OCI-LY3 (cell line): ENCODE results near the gene DNM3.

Experiments used
- H2AFZ ChIP-seq: fragments of 200-600, 300-600 bp; shearing (Covaris generic); 2 replicates; pipeline ENCODE4 v1.6.0; 2014; ENCODE audit warnings: antibody characterized with exemption, low read depth, low read length
- H3K27ac ChIP-seq: fragments of 200-600, 300-600 bp; sonication (generic); 2 replicates; pipeline ENCODE4 v1.5.1; 2014; ENCODE audit warnings: mild to moderate bottlenecking, low read length, moderate library complexity, mixed read lengths
- H3K27me3 ChIP-seq: fragments of 200-600, 300-600 bp; sonication (generic); 2 replicates; pipeline ENCODE4 v1.6.1; 2014; ENCODE audit warnings: low read depth, low read length, mixed read lengths
- H3K36me3 ChIP-seq: fragments of 200-600, 300-600 bp; sonication (generic); replicated peaks from 2 replicates; pipeline ENCODE3; 2014; ENCODE audit warnings: low read depth, low read length, mixed read lengths
- H3K4me1 ChIP-seq: fragments of 300-600, 200-600 bp; sonication (generic); 2 replicates; pipeline ENCODE4 v1.6.1; 2014; ENCODE audit warnings: low read length, mixed read lengths
- H3K4me2 ChIP-seq: fragments of 200-600, 300-600 bp; sonication (generic); 2 replicates; pipeline ENCODE4 v1.6.1; 2014; ENCODE audit warnings: low read length, mixed read lengths
- H3K4me3 ChIP-seq: fragments of 300-600, 200-600 bp; sonication (generic); 2 replicates; pipeline ENCODE4 v1.5.1; 2014; ENCODE audit warnings: antibody characterized with exemption, mild to moderate bottlenecking, low read length, moderate library complexity
- H3K79me2 ChIP-seq: fragments of 300-600, 200-600 bp; shearing (Covaris generic); 2 replicates; pipeline ENCODE4 v1.6.1; 2014; ENCODE audit warnings: mild to moderate bottlenecking, low read length, mixed read lengths
- H3K9ac ChIP-seq: fragments of 300-600, 200-600 bp; shearing (Covaris generic); 2 replicates; pipeline ENCODE4 v1.6.0; 2014; ENCODE audit warnings: mild to moderate bottlenecking, low read length, moderate library complexity
- H3K9me3 ChIP-seq: fragments of 200-600, 300-600 bp; shearing (Covaris generic); 2 replicates; pipeline ENCODE4 v1.6.1; 2014; ENCODE audit warnings: low read length, mixed read lengths; ENCODE audit not compliant: insufficient read depth
- H4K20me1 ChIP-seq: fragments of 200-600, 300-600 bp; sonication (generic); 2 replicates; pipeline ENCODE4 v1.6.1; 2016; ENCODE audit warnings: low read length, mixed read lengths; ENCODE audit not compliant: insufficient read depth
- EZH2phosphoT487 ChIP-seq: fragments of 200-600 bp; shearing (Covaris generic); IDR thresholded peaks from 2 replicates; pipeline ENCODE4 v1.6.1; 2018; ENCODE audit warnings: antibody characterized with exemption, mixed run types, low read depth
- TF ChIP-seq, protein P1 (sequence below): fragments of 200-600, 300-600 bp; sonication (generic); IDR thresholded peaks from 2 replicates; pipeline ENCODE4 v1.5.1; 2014; ENCODE audit warnings: antibody characterized with exemption, low read length, low read depth

Gene DNM3

GRCh38 chr1:172241540-172241939, 400.2 kb downstream of the DNM3 start:
- no peak for TF ChIP-seq EZH2phosphoT487
- TF ChIP-seq, protein P1, sequence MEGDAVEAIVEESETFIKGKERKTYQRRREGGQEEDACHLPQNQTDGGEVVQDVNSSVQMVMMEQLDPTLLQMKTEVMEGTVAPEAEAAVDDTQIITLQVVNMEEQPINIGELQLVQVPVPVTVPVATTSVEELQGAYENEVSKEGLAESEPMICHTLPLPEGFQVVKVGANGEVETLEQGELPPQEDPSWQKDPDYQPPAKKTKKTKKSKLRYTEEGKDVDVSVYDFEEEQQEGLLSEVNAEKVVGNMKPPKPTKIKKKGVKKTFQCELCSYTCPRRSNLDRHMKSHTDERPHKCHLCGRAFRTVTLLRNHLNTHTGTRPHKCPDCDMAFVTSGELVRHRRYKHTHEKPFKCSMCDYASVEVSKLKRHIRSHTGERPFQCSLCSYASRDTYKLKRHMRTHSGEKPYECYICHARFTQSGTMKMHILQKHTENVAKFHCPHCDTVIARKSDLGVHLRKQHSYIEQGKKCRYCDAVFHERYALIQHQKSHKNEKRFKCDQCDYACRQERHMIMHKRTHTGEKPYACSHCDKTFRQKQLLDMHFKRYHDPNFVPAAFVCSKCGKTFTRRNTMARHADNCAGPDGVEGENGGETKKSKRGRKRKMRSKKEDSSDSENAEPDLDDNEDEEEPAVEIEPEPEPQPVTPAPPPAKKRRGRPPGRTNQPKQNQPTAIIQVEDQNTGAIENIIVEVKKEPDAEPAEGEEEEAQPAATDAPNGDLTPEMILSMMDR = no peak
- Histone ChIP-seq H3K4me3 (no peak overlapping the region), H4K20me1 (no peaks in the 10 kb centered on the region), H3K9ac (no peak overlapping the region), H3K36me3 (no peaks in the 10 kb centered on the region), H3K4me2 (no peak overlapping the region), H3K27me3 (no peaks in the 10 kb centered on the region), H3K27ac (no peak overlapping the region), H3K4me1 (peaks cover 9% of the 10 kb centered on the region), H3K79me2 (no peaks in the 10 kb centered on the region), H3K9me3 (no peaks in the 10 kb centered on the region), H2AFZ (peak overlapping the region; percentile 51; the same call in 1 of the 2 replicates)

DNA sequence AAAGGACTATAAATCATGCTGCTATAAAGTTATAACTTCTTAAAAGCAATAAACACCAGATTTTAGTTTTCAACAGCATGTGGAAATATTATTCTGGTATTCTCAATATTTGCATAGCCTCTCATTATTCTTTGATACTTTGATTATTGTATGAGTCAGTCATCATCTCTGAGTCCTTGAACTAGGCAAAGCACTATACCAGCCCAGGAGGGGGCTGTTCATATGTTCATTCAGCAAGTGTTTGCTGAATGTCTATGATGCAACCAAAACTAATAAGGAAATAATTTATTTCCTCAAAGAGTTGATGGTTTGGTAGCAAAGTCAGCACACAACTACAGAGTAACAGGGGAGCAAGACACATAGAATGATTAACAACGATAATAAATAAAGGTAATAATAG, 403.6 kb downstream of the DNM3 start:
- H3K36me3 ChIP-seq = no peaks in the 10 kb centered on the region
- no peak overlapping the region for H3K4me2 ChIP-seq
- no peaks in the 10 kb centered on the region for H3K27me3 ChIP-seq
- no peak overlapping the region for H2AFZ ChIP-seq
- H3K9ac ChIP-seq = no peak overlapping the region
- peaks cover 9% of the 10 kb centered on the region for H3K4me1 ChIP-seq
- H4K20me1 ChIP-seq = no peaks in the 10 kb centered on the region
- TF ChIP-seq, protein P1 = no peak
- H3K4me3 ChIP-seq = no peak overlapping the region
- no peaks in the 10 kb centered on the region for H3K9me3 ChIP-seq
- H3K27ac ChIP-seq = no peak overlapping the region
- no peaks in the 10 kb centered on the region for H3K79me2 ChIP-seq

DNA sequence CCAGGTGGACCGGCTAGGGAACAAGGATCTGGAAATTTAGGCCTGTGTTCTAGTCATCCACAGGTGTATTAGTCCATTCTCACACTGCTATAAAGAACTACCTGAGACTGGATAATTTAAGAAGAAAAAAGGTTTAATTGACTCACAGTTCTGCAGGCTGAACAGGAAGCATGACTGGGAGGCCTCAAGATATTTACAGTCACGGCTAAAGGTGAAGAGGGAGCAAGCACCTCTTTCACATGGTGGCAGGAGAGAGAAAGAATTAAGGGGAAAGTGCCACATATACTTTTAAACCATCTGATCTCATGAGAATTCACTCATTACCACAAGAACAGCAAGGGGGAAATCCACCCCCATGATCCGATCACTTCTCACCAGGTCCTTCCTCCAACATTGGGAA, 404.5 kb downstream of the DNM3 start:
- Histone ChIP-seq H3K4me2 (no peak overlapping the region), H3K27me3 (no peaks in the 10 kb centered on the region), H4K20me1 (no peaks in the 10 kb centered on the region), H3K4me3 (no peak overlapping the region), H3K79me2 (no peaks in the 10 kb centered on the region), H3K4me1 (peaks cover 9% of the 10 kb centered on the region), H3K9me3 (no peaks in the 10 kb centered on the region), H2AFZ (no peak overlapping the region), H3K9ac (no peak overlapping the region), H3K27ac (no peak overlapping the region), H3K36me3 (no peaks in the 10 kb centered on the region)
- TF ChIP-seq, protein P1 = no peak
- no peak for TF ChIP-seq EZH2phosphoT487

DNA sequence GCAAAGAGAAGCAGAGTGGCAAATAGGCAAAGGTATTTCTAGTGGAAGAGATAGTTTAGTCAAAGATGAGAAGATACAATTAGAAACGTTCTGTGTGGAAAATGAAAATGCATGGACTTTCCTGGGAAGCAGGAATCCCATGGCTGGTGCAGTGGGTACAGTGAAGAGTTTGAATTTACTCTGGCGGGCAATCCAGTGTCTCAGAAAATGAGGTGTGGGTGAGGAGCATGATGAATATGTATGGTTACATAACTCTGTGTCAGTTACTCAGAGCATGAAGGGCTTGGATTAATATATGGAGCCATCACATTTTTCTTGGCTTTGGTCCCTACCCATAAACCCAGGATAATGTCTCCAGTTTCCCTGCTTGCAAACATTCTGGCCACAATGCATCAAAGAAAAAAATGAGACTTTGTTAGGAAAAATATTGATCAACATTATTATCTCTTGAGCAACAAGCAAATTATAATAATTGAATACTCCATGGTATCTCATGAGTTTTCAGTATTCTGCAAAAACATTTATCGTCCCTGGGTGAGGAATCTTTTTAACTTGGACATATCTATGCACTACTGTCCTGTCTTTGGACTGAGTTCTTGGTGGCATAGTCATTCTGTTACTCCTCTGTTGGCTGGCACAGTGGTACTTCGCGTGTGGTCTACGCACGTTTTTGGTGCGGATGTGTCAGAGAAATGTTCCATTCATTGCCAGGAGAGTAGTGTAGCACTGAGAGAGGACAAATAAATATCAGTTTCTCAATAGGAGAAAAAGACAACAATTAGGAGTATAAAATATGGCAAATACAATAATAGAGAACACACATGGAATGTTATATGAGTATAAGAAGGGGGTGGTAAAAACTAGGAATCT, 405.5 kb downstream of the DNM3 start:
- Histone ChIP-seq H4K20me1 (no peaks in the 10 kb centered on the region), H3K4me1 (peaks cover 3% of the 10 kb centered on the region), H3K4me3 (no peak overlapping the region), H3K27me3 (no peaks in the 10 kb centered on the region), H3K27ac (no peak overlapping the region), H3K9ac (no peak overlapping the region), H3K79me2 (no peaks in the 10 kb centered on the region), H3K4me2 (no peak overlapping the region), H3K9me3 (no peaks in the 10 kb centered on the region), H2AFZ (no peak overlapping the region), H3K36me3 (no peaks in the 10 kb centered on the region)
- TF ChIP-seq, protein P1 = no peak
- no peak for TF ChIP-seq EZH2phosphoT487
